ENCODE measurements around the gene DIS3L2.
"Not testable (repeated sequence)": the region's sequence is repeated elsewhere in the genome, so short reads cannot be mapped to it uniquely, and the experiment has no call there.

DNA sequence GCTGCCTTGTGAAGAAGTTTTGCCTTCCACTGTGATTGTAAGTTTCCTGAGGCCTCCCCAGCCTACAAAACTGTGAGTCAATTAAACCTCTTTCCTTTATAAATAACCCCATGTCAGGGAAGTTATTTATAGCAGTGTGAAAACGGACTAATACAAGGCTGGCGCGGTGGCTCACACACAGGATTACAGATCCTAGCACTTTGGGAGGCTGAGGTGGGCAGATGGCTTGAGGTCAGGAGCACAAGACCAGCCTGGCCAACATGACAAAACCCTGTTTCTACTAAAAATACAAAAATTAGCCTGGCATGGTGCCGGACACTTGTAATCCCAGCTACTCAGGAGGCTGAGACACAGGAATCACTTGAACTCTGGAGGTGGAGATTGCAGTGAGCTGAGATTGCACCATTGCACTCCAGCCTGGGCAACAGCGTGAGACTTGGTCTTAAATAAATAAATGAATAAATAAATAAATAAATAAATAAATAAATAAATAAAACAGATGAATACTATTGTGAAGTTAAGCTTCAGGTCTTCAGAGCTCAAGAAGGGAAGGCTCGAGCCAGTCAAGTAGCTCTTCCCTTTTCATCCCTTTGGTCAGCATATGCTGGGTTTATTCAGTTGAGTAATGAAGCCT lies 154.3 kb downstream of the DIS3L2 start:
- TF ChIP-seq POLR2A (IDR thresholded peaks at IDR 0.05; ENCODE audit: low read depth, low read length); POLR2AphosphoS5 (IDR thresholded peaks at IDR 0.05; ENCODE audit: low read depth, low read length); TAF1 (IDR thresholded peaks at IDR 0.05; ENCODE audit: borderline replicate concordance, low read depth, low read length): not testable (repeated sequence)

Measured in GM12892 (cell line).